ENCODE data around the gene MCTP2. TPM values are rescaled to one million over a fixed set of nuclear protein-coding genes. Genes with fewer than 3 reads are reported as not detected.

MCTP2 gene
- total and polyA plus RNA-seq, 2 of the 8 experiments (the other 6 are each of a cell fraction or from before 2014, with no cell fraction given): 3.4 to 4.5 TPM

DNA sequence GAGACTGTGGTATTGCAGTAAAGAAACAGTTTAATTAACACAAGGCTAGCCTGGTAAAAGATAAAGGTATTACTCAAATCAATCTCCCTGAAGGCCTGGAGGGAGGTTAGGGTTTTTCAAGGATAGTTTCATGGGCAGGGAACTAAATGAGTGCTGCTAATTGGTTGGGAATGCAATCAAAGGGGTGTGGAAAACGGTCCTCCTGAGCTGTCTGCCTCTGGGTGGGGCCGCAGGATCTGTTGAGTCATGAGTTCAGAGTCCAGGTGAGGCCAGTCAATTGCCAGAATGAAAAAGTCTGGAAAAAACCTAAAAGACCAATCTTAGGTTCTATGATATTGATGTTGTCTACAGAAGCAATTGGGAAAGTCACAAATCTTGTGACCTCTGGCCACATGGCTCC, 293.2 kb downstream of the MCTP2 start:
- FAIRE-seq (no peak), DNase-seq (ENCODE audit: low read depth in 1 of 2, low spot score in 2 of 2) (no peak)
- Histone ChIP-seq H2BK120ac (replicated peaks; ENCODE audit: low read depth, low read length) (no peak overlapping the region), H2BK5ac (ENCODE audit: low read depth, low read length) (no peak overlapping the region), H3K9ac (replicated peaks in 1 of 4; ENCODE audit: extremely low read depth in 1 of 4, low read depth in 3 of 4, low read length in 3 of 4) (no peak overlapping the region), H3K79me2 (ENCODE audit: control insufficient read depth in 1 of 2, insufficient read depth in 2 of 2, low read length in 2 of 2) (no peaks in the 10 kb centered on the region), H3K23me2 (ENCODE audit: low read depth, low read length) (no peaks in the 10 kb centered on the region), H3K27me3 (replicated peaks in 1 of 4; ENCODE audit: control insufficient read depth in 3 of 4, extremely low read depth in 1 of 4, insufficient read depth in 3 of 4, low read length in 3 of 4) (no peaks in the 10 kb centered on the region), H4K5ac (ENCODE audit: insufficient read length, low read depth, low read length) (no peak overlapping the region), H3K4me1 (replicated peaks in 1 of 4; ENCODE audit: control insufficient read depth in 3 of 4, insufficient read depth in 4 of 4, low read length in 3 of 4) (peaks cover 0 to 4% (median 0%) of the 10 kb centered on the region in 4 experiments; a peak in 1 of 7 replicates), H3K27ac (ENCODE audit: low read depth, low read length) (no peak overlapping the region), H3K56ac (replicated peaks; ENCODE audit: insufficient read length, low read depth, low read length) (no peak overlapping the region), H2AK5ac (ENCODE audit: low read depth, low read length) (no peak overlapping the region), H3K79me1 (ENCODE audit: low read depth, low read length) (no peaks in the 10 kb centered on the region), H4K8ac (ENCODE audit: extremely low read depth, insufficient read depth, low read length) (no peak overlapping the region), H2BK15ac (ENCODE audit: low read length) (no peak overlapping the region), H4K91ac (replicated peaks; ENCODE audit: insufficient read length, low read length) (no peak overlapping the region), H3K9me3 (ENCODE audit: insufficient read depth in 2 of 2, low read depth in 1 of 2, low read length in 1 of 2) (no peaks in the 10 kb centered on the region), H3K4me3 (ENCODE audit: extremely low read depth in 1 of 4, insufficient read depth in 2 of 4, low read depth in 3 of 4, low read length in 4 of 4) (no peak overlapping the region), H4K20me1 (replicated peaks in 1 of 2; ENCODE audit: control insufficient read depth in 1 of 2, insufficient read depth in 2 of 2, low read length in 2 of 2) (no peaks in the 10 kb centered on the region), H3K4me2 (ENCODE audit: insufficient read depth in 1 of 2, low read depth in 2 of 2, low read length in 2 of 2) (no peak overlapping the region), H2BK20ac (ENCODE audit: low read length) (no peak overlapping the region), H3K36me3 (ENCODE audit: control insufficient read depth in 2 of 4, insufficient read depth in 4 of 4, low read length in 3 of 4) (no peaks in the 10 kb centered on the region), H2BK12ac (ENCODE audit: low read depth, low read length) (no peak overlapping the region), H3K4ac (replicated peaks; ENCODE audit: insufficient read length, low read depth, low read length) (no peak overlapping the region), H3K23ac (ENCODE audit: insufficient read length) (no peak overlapping the region), H2AFZ (ENCODE audit: low read length) (no peak overlapping the region), H3K18ac (ENCODE audit: extremely low read depth, low read length) (no peak overlapping the region), H3K14ac (ENCODE audit: insufficient read length) (no peak overlapping the region)
- no peak for TF ChIP-seq CHD1 (IDR thresholded peaks at IDR 0.05; ENCODE audit: low read depth, low read length)
- no peak for TF ChIP-seq KDM5A (IDR thresholded peaks at IDR 0.05; ENCODE audit: low read length)
- TF ChIP-seq RAD21 (IDR thresholded peaks at IDR 0.05 in 1 of 2, conservative IDR thresholded peaks at IDR 0.05 in 1 of 2; ENCODE audit: low read depth in 2 of 2, low read length in 2 of 2): no peak
- TF ChIP-seq, protein P1, sequence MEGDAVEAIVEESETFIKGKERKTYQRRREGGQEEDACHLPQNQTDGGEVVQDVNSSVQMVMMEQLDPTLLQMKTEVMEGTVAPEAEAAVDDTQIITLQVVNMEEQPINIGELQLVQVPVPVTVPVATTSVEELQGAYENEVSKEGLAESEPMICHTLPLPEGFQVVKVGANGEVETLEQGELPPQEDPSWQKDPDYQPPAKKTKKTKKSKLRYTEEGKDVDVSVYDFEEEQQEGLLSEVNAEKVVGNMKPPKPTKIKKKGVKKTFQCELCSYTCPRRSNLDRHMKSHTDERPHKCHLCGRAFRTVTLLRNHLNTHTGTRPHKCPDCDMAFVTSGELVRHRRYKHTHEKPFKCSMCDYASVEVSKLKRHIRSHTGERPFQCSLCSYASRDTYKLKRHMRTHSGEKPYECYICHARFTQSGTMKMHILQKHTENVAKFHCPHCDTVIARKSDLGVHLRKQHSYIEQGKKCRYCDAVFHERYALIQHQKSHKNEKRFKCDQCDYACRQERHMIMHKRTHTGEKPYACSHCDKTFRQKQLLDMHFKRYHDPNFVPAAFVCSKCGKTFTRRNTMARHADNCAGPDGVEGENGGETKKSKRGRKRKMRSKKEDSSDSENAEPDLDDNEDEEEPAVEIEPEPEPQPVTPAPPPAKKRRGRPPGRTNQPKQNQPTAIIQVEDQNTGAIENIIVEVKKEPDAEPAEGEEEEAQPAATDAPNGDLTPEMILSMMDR (IDR thresholded peaks at IDR 0.05; ENCODE audit: control extremely low read depth in 1 of 3, insufficient read depth in 1 of 3, low read depth in 1 of 3, low read length in 3 of 3): no peak
- CTCF ChIA-PET (ENCODE audit: partially characterized antibody): interaction anchor here (0.6 to 2.7 kb wide), 2 partner anchors 15 to 1445 kb away, joined by 3 to 46 read pairs; no protein-coding TSS in a partner anchor
- POLR2A ChIA-PET (ENCODE audit: partially characterized antibody): no interaction called here
- 90% methylated on average over 2 of the region's 2 CpGs; no CpG with 5 or more reads in 1 of the 2 experiments for WGBS, 2 experiments (ENCODE audit: extremely low coverage in 1 of 2, insufficient coverage in 1 of 2, insufficient read length in 1 of 2, insufficient replicate concordance in 2 of 2, low coverage in 1 of 2, low lambda C conversion rate in 2 of 2, missing lambda C conversion rate in 1 of 2)
